Testis (tissue), 2 donors: ENCODE data around the gene GNG14.

Experiments
- POLR2A ChIP-seq: fragments of 450-650 bp; IDR thresholded peaks from one replicate; pipeline ENCODE4 v1.6.1; 2017; ENCODE audit warnings: antibody characterized with exemption, mild to moderate bottlenecking, moderate library complexity
- TF ChIP-seq, protein P1 (sequence below), 3 experiments: fragments of 450-650 bp in 2 of 3; fragments of 200-600 bp in 1 of 3; sonication (generic) in 1 of 3; IDR thresholded peaks; one replicate each; pipeline ENCODE4 v1.5.1; 2016 to 2019; ENCODE audit warnings: antibody characterized with exemption in 3 of 3, mild to moderate bottlenecking in 2 of 3, moderate library complexity in 1 of 3

DNA sequence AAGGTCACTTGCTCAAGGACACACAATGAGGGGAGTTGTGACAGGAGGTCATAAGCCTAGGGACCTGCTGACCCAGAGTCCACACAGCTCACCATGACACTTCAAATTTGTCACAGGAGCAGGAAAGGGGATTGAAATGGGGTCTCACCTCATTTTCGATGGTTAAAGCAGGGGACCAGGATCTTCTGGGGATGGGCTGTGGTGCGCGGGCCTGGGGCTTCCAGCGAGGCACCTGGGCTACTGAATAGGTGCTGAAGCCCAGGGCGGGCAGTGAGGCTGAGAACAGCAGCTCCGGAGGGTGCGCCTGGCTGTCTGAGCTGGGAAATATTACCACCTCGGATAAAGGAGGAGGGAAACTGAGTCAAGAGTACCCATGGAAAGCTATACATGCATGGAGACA, 32.3 kb upstream of the GNG14 start:
- TF ChIP-seq, protein P1, sequence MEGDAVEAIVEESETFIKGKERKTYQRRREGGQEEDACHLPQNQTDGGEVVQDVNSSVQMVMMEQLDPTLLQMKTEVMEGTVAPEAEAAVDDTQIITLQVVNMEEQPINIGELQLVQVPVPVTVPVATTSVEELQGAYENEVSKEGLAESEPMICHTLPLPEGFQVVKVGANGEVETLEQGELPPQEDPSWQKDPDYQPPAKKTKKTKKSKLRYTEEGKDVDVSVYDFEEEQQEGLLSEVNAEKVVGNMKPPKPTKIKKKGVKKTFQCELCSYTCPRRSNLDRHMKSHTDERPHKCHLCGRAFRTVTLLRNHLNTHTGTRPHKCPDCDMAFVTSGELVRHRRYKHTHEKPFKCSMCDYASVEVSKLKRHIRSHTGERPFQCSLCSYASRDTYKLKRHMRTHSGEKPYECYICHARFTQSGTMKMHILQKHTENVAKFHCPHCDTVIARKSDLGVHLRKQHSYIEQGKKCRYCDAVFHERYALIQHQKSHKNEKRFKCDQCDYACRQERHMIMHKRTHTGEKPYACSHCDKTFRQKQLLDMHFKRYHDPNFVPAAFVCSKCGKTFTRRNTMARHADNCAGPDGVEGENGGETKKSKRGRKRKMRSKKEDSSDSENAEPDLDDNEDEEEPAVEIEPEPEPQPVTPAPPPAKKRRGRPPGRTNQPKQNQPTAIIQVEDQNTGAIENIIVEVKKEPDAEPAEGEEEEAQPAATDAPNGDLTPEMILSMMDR (IDR thresholded peaks at IDR 0.05) = no peak
- no peak for TF ChIP-seq POLR2A
